ENCODE results near the gene SPAG9.

The SPAG9 gene

GRCh38 chr17:50934161-50934560, 186.5 kb downstream of the SPAG9 start:
- no peak for DNase-seq

- peak; percentile 72 for DNase-seq
These were observed 189.3 kb downstream of the SPAG9 start for GRCh38 chr17:50931144-50931908.

GRCh38 chr17:50928646-50929045, 192.0 kb downstream of the SPAG9 start:
- DNase-seq: no peak

- no peak for DNase-seq
These were observed 193.4 kb downstream of the SPAG9 start for GRCh38 chr17:50927287-50927686.

GRCh38 chr17:50926523-50926922, 194.1 kb downstream of the SPAG9 start:
- no peak for DNase-seq

- no peak for DNase-seq
These were observed 195.3 kb downstream of the SPAG9 start for GRCh38 chr17:50925296-50925891.

GRCh38 chr17:50924800-50925199, 195.9 kb downstream of the SPAG9 start:
- no peak for DNase-seq

GRCh38 chr17:50924300-50924699, 196.4 kb downstream of the SPAG9 start:
- DNase-seq: no peak

- no peak for DNase-seq
These were observed 197.1 kb downstream of the SPAG9 start for GRCh38 chr17:50923611-50924010.

- DNase-seq: no peak
These were observed 197.8 kb downstream of the SPAG9 start for GRCh38 chr17:50922721-50923405.

- DNase-seq: no peak
These were observed 198.6 kb downstream of the SPAG9 start for GRCh38 chr17:50922107-50922506.

GRCh38 chr17:50920891-50921586, 199.6 kb downstream of the SPAG9 start:
- no peak for DNase-seq

- DNase-seq: no peak
These were observed 200.6 kb downstream of the SPAG9 start for GRCh38 chr17:50920041-50920410.

GRCh38 chr17:50919321-50920040, 201.2 kb downstream of the SPAG9 start:
- no peak for DNase-seq

GRCh38 chr17:50918933-50919296, 201.8 kb downstream of the SPAG9 start:
- DNase-seq: no peak

- no peak for DNase-seq
These were observed 202.4 kb downstream of the SPAG9 start for GRCh38 chr17:50918071-50918932.

- DNase-seq: no peak
These were observed 203.3 kb downstream of the SPAG9 start for GRCh38 chr17:50917418-50917743.

- DNase-seq: no peak
These were observed 203.8 kb downstream of the SPAG9 start for GRCh38 chr17:50916708-50917417.

GRCh38 chr17:50916026-50916707, 204.5 kb downstream of the SPAG9 start:
- DNase-seq: no peak

GRCh38 chr17:50914505-50915063, 206.1 kb downstream of the SPAG9 start:
- no peak for DNase-seq

Measured in SIG-M5 (cell line).